Esophagus muscularis mucosa (tissue), 3 donors: Measurements from ENCODE around the gene KLHL14.

Source experiments
- POLR2A ChIP-seq: fragments of 450-650 bp; IDR thresholded peaks from one replicate; pipeline ENCODE4 v1.6.1; 2017; ENCODE audit warnings: antibody characterized with exemption, moderate library complexity, mild to moderate bottlenecking, low read depth
- TF ChIP-seq, protein P1 (sequence below), 3 experiments: fragments of 200-600 bp in 2 of 3; fragments of 450-650 bp in 1 of 3; sonication (generic) in 2 of 3; IDR thresholded peaks; one replicate each; pipeline ENCODE4 v1.5.1; 2017 to 2019; ENCODE audit warnings: antibody characterized with exemption in 3 of 3, mild to moderate bottlenecking in 2 of 3, moderate library complexity in 1 of 3

DNA sequence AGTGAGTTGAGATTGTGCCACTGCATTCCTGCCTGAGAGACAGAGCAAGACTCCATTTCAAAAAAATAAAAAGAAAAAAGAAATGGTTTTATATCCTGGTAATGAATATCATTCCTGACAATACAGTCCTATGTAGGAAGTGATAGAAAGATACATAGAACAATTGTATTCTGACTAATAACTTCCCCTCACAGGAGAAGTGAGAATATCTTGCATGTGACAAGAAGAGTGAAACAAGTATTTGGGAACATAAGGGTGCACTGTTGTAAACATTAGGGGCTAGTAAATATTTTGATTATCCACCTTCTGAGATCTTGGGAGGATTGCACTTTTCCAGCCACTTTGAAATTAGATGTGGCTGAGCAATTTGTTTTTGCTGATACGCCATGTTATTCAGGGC is 40.7 kb downstream of the KLHL14 start:
- TF ChIP-seq, protein P1, sequence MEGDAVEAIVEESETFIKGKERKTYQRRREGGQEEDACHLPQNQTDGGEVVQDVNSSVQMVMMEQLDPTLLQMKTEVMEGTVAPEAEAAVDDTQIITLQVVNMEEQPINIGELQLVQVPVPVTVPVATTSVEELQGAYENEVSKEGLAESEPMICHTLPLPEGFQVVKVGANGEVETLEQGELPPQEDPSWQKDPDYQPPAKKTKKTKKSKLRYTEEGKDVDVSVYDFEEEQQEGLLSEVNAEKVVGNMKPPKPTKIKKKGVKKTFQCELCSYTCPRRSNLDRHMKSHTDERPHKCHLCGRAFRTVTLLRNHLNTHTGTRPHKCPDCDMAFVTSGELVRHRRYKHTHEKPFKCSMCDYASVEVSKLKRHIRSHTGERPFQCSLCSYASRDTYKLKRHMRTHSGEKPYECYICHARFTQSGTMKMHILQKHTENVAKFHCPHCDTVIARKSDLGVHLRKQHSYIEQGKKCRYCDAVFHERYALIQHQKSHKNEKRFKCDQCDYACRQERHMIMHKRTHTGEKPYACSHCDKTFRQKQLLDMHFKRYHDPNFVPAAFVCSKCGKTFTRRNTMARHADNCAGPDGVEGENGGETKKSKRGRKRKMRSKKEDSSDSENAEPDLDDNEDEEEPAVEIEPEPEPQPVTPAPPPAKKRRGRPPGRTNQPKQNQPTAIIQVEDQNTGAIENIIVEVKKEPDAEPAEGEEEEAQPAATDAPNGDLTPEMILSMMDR (IDR thresholded peaks at IDR 0.05): no peak
- TF ChIP-seq POLR2A: no peak
